B cell (primary cell): ENCODE data around the gene ANO2. TPM values are rescaled to one million over a fixed set of nuclear protein-coding genes. Genes with fewer than 3 reads are reported as not detected.

ENCODE experiments used
- ATAC-seq: fragments of 200-7000 bp; cut with Tn5 transposase; one replicate; pipeline ENCODE4 v1.10.0; 2021; ENCODE audit warnings: low read depth, mild to moderate bottlenecking, moderate number of reproducible peaks, moderate library complexity
- CTCF ChIA-PET: fragments of 350-600 bp; sonication (Branson Sonifier 250); formaldehyde crosslinking; loops from one replicate; lab custom pipeline; 2021; ENCODE audit warnings: antibody characterized with exemption, inconsistent platforms; lab: Charles Lee
- POLR2A ChIA-PET: fragments of 350-600 bp; sonication (Branson Sonifier 250); formaldehyde crosslinking; loops from one replicate; lab custom pipeline; 2021; ENCODE audit warnings: antibody characterized with exemption; lab: Charles Lee
- DNase-seq: peaks from one replicate; pipeline ENCODE4 v3.0.0; 2013
- H2AFZ ChIP-seq: 2 replicates; pipeline ENCODE4 v1.6.1; 2012; ENCODE audit warnings: mild to moderate bottlenecking, low read depth, low read length; ENCODE audit not compliant: insufficient read depth, poor library complexity, severe bottlenecking
- H3K27ac ChIP-seq, 2 donors: 1 replicate in 1 of 2; 2 replicates in 1 of 2; pipeline ENCODE4 v1.5.1; 2012 to 2013; ENCODE audit warnings: low read length in 2 of 2, mild to moderate bottlenecking in 2 of 2, moderate library complexity in 1 of 2
- H3K27me3 ChIP-seq, 4 experiments: fragments of 200-600 bp in 1 of 4; sonication (generic) in 1 of 4; replicated peaks in 1 of 4; 1 replicate in 2 of 4; 2 replicates in 2 of 4; pipeline versions ENCODE4 v1.6.1 to v1.7.0; 2013 to 2016; ENCODE audit warnings: low read length in 3 of 4, mild to moderate bottlenecking in 2 of 4, mixed read lengths in 1 of 4, moderate library complexity in 1 of 4; ENCODE audit not compliant: insufficient read depth in 4 of 4, control insufficient read depth in 3 of 4; ENCODE audit errors: control extremely low read depth in 1 of 4
- H3K36me3 ChIP-seq, 2 experiments: replicated peaks in 1 of 2; 1 replicate in 1 of 2; 2 replicates in 1 of 2; pipeline versions ENCODE4 v1.6.1 to v1.7.1; 2013; ENCODE audit warnings: low read length in 1 of 2; ENCODE audit not compliant: insufficient read depth in 2 of 2, control insufficient read depth in 1 of 2; ENCODE audit errors: control extremely low read depth in 1 of 2, extremely low read depth in 1 of 2
- H3K4me1 ChIP-seq, 2 donors: fragments of 200-600 bp in 1 of 2; sonication (generic) in 1 of 2; 1 replicate in 1 of 2; 2 replicates in 1 of 2; pipeline versions ENCODE4 v1.5.1 to v1.6.1; 2013 to 2017; ENCODE audit warnings: low read length in 2 of 2; ENCODE audit not compliant: control insufficient read depth in 2 of 2, insufficient read depth in 2 of 2
- H3K4me2 ChIP-seq: replicated peaks from 2 replicates; pipeline ENCODE3; 2012; ENCODE audit warnings: mild to moderate bottlenecking, low read depth, low read length; ENCODE audit not compliant: poor library complexity, severe bottlenecking
- H3K4me3 ChIP-seq, 5 experiments: fragments of 200-600 bp in 1 of 5; sonication (generic) in 1 of 5; 1 replicate in 3 of 5; 2 replicates in 2 of 5; pipeline versions ENCODE4 v1.5.1 to v1.7.0; 2011 to 2016; ENCODE audit warnings: low read length in 4 of 5, mild to moderate bottlenecking in 4 of 5, low read depth in 2 of 5, control low read depth in 1 of 5, moderate library complexity in 1 of 5; ENCODE audit not compliant: insufficient read depth in 1 of 5; ENCODE audit errors: control extremely low read depth in 1 of 5, extremely low read depth in 1 of 5
- H3K79me2 ChIP-seq: fragments of 200-600 bp; sonication (generic); one replicate; pipeline ENCODE4 v1.6.0; 2016; ENCODE audit warnings: low read length; ENCODE audit not compliant: control insufficient read depth, insufficient read depth
- H3K9ac ChIP-seq: fragments of 200-600 bp; sonication (generic); 2 replicates; pipeline ENCODE4 v1.6.1; 2017; ENCODE audit warnings: mild to moderate bottlenecking, low read length, moderate library complexity
- H3K9me3 ChIP-seq, 3 donors: one replicate each; pipeline versions ENCODE4 v1.6.1 to v1.7.1; 2013; ENCODE audit warnings: low read length in 2 of 3; ENCODE audit not compliant: control insufficient read depth in 2 of 3, insufficient read depth in 1 of 3; ENCODE audit errors: control extremely low read depth in 1 of 3
- H4K20me1 ChIP-seq: 2 replicates; pipeline ENCODE4 v1.6.0; 2012; ENCODE audit warnings: mild to moderate bottlenecking, low read length; ENCODE audit not compliant: insufficient read depth, control insufficient read depth, poor library complexity, severe bottlenecking
- H3K27ac Mint-ChIP-seq: one replicate; pipeline ENCODE4 v1.8.0; 2021; ENCODE audit warnings: mixed read lengths
- H3K27me3 Mint-ChIP-seq: one replicate; pipeline ENCODE4 v1.8.0; 2021; ENCODE audit warnings: mixed read lengths
- H3K4me1 Mint-ChIP-seq: one replicate; pipeline ENCODE4 v1.8.0; 2021; ENCODE audit warnings: mixed read lengths
- H3K4me3 Mint-ChIP-seq: one replicate; pipeline ENCODE4 v1.8.0; 2021; ENCODE audit warnings: mixed read lengths
- H3K9me3 Mint-ChIP-seq: one replicate; pipeline ENCODE4 v1.8.0; 2022; ENCODE audit warnings: mixed read lengths; ENCODE audit not compliant: insufficient read depth
- EZH2 ChIP-seq: IDR thresholded peaks from 2 replicates; pipeline ENCODE4 v1.6.1; 2012; ENCODE audit warnings: borderline replicate concordance, low read depth, mild to moderate bottlenecking, moderate library complexity, low read length; ENCODE audit not compliant: insufficient read depth, poor library complexity, severe bottlenecking
- WGBS: methylation state at CpG from one replicate; pipeline ENCODE4 v1.1.5; 2013; ENCODE audit warnings: missing lambda C conversion rate; ENCODE audit not compliant: insufficient coverage; 5-methylcytosine and 5-hydroxymethylcytosine counted together
- intact Hi-C: fragments of 100-400 bp; cut with micrococcal nuclease; formaldehyde crosslinking; loops from one replicate; pipeline ENCODE4 v1.10.0; 2022
- polyA plus RNA-seq: library from polyadenylated mRNA; depleted of rRNA; stranded (reverse); fragments of >200 nt; gene quantifications from 2 replicates; pipeline ENCODE4 v1.2.3, GENCODE V29; 2012
- total RNA-seq, 2 donors: library from RNA; stranded (reverse); fragments of 120-200 nt in 1 of 2; gene quantifications; 1 replicate in 1 of 2; 2 replicates in 1 of 2; pipeline versions ENCODE4 v1.2.3 to v1.2.4, GENCODE V29; 2013 to 2022
- TF ChIP-seq, protein P1 (sequence below): fragments of 200-600 bp; IDR thresholded peaks from one replicate; pipeline ENCODE4 v1.8.0; 2022; ENCODE audit warnings: antibody characterized with exemption, mild to moderate bottlenecking

The ANO2 gene
- total and polyA plus RNA-seq, 2 donors (not counting 1 experiment from before 2014, with no cell fraction given): not detected

DNA sequence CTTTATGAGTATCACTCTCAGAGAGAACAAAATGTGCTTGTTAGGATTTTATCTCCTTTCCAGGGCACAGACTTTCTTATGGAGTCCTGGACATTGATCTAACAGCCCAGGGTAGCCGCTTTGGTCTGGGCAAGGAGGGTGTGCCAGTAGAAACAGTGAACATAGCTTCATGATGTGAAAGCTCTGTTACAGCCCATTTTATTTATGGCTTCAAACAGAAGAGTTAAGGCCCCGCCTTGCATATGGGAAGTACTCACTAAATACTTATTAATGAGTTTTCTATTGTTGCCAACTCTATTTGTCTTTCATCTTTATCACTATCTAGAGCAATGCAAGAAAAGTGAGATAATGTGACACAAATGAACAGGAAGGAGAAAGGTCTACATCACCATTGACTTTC, 312.6 kb downstream of the ANO2 start:
- Histone ChIP-seq H3K9ac (no peak overlapping the region), H4K20me1 (no peaks in the 10 kb centered on the region), H3K79me2 (no peaks in the 10 kb centered on the region), H3K4me1 (no peaks in the 10 kb centered on the region), H2AFZ (no peak overlapping the region), H3K27ac (no peak overlapping the region), H3K36me3 (no peaks in the 10 kb centered on the region), H3K27me3 (no peaks in the 10 kb centered on the region), H3K4me3 (no peak overlapping the region), H3K9me3 (no peaks in the 10 kb centered on the region), H3K4me2 (no peak overlapping the region)
- ATAC-seq: no peak
- no peaks in the 10 kb centered on the region for H3K9me3 Mint-ChIP-seq
- WGBS: no CpG with 5 or more reads among the region's 2 CpGs
- CTCF ChIA-PET: no interaction called here
- no peak overlapping the region for H3K4me3 Mint-ChIP-seq
- TF ChIP-seq EZH2: no peak
- TF ChIP-seq, protein P1, sequence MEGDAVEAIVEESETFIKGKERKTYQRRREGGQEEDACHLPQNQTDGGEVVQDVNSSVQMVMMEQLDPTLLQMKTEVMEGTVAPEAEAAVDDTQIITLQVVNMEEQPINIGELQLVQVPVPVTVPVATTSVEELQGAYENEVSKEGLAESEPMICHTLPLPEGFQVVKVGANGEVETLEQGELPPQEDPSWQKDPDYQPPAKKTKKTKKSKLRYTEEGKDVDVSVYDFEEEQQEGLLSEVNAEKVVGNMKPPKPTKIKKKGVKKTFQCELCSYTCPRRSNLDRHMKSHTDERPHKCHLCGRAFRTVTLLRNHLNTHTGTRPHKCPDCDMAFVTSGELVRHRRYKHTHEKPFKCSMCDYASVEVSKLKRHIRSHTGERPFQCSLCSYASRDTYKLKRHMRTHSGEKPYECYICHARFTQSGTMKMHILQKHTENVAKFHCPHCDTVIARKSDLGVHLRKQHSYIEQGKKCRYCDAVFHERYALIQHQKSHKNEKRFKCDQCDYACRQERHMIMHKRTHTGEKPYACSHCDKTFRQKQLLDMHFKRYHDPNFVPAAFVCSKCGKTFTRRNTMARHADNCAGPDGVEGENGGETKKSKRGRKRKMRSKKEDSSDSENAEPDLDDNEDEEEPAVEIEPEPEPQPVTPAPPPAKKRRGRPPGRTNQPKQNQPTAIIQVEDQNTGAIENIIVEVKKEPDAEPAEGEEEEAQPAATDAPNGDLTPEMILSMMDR: no peak
- POLR2A ChIA-PET: no interaction called here
- intact Hi-C loops: no loop called here
- no peak overlapping the region for H3K27ac Mint-ChIP-seq
- DNase-seq: no peak
- no peaks in the 10 kb centered on the region for H3K4me1 Mint-ChIP-seq
- peaks cover 8% of the 10 kb centered on the region for H3K27me3 Mint-ChIP-seq

GRCh38 chr12:5631497-5631896, 313.6 kb downstream of the ANO2 start:
- no peaks in the 10 kb centered on the region for H3K79me2 ChIP-seq
- intact Hi-C loops: no loop called here
- no peak overlapping the region for H3K9ac ChIP-seq
- TF ChIP-seq, protein P1: no peak
- no peak for TF ChIP-seq EZH2
- H3K9me3 Mint-ChIP-seq: no peaks in the 10 kb centered on the region
- H3K36me3 ChIP-seq: no peaks in the 10 kb centered on the region
- no peak overlapping the region for H2AFZ ChIP-seq
- H3K27me3 Mint-ChIP-seq: peaks cover 8% of the 10 kb centered on the region
- H3K4me1 ChIP-seq: no peaks in the 10 kb centered on the region
- H3K27ac Mint-ChIP-seq: no peak overlapping the region
- no peak for ATAC-seq
- CTCF ChIA-PET: no interaction called here
- no peak overlapping the region for H3K4me3 ChIP-seq
- DNase-seq: no peak
- H3K27me3 ChIP-seq: no peaks in the 10 kb centered on the region
- POLR2A ChIA-PET: no interaction called here
- H4K20me1 ChIP-seq: no peaks in the 10 kb centered on the region
- WGBS: 76% methylated on average over 5 of the region's 5 CpGs
- H3K4me1 Mint-ChIP-seq: no peaks in the 10 kb centered on the region
- H3K27ac ChIP-seq: no peak overlapping the region
- H3K4me2 ChIP-seq: no peak overlapping the region
- no peak overlapping the region for H3K4me3 Mint-ChIP-seq
- H3K9me3 ChIP-seq: no peaks in the 10 kb centered on the region
